Fibroblast of lung (primary cell): ENCODE measurements around the gene ESPN. TPM values are rescaled to one million over a fixed set of nuclear protein-coding genes. Genes with fewer than 3 reads are reported as not detected.

Experiments used
- DNase-seq, 2 donors: peaks; one replicate each; pipeline versions ENCODE4 v3.0.0 to v3.0.0-alpha.2; 2010; ENCODE audit warnings: low read depth in 2 of 2
- H2AFZ ChIP-seq: 2 replicates; pipeline ENCODE4 v1.5.1; 2012; ENCODE audit warnings: low read length, control low read depth, inconsistent platforms
- H3K27ac ChIP-seq: 2 replicates; pipeline ENCODE4 v1.5.1; 2011; ENCODE audit warnings: low read length, control low read depth; ENCODE audit not compliant: insufficient read depth
- H3K27me3 ChIP-seq: 2 replicates; pipeline ENCODE4 v1.5.1; 2011; ENCODE audit warnings: mild to moderate bottlenecking, low read length; ENCODE audit not compliant: control insufficient read depth, insufficient read depth
- H3K36me3 ChIP-seq: 2 replicates; pipeline ENCODE4 v1.5.1; 2011; ENCODE audit warnings: low read length; ENCODE audit not compliant: control insufficient read depth, insufficient read depth
- H3K4me1 ChIP-seq: 2 replicates; pipeline ENCODE4 v1.5.1; 2011; ENCODE audit warnings: low read length; ENCODE audit not compliant: control insufficient read depth, insufficient read depth; ENCODE audit errors: extremely low read depth
- H3K4me2 ChIP-seq: 2 replicates; pipeline ENCODE4 v1.5.1; 2011; ENCODE audit warnings: low read length, control low read depth; ENCODE audit not compliant: insufficient read depth; ENCODE audit errors: extremely low read depth
- H3K4me3 ChIP-seq, 4 experiments: fragments of 200-600 bp in 1 of 4; sonication (generic) in 1 of 4; replicated peaks in 1 of 4; 2 replicates each; pipeline ENCODE4 v1.5.1; 2011 to 2016; ENCODE audit warnings: low read length in 4 of 4, low read depth in 3 of 4, mild to moderate bottlenecking in 3 of 4, control low read depth in 2 of 4, inconsistent platforms in 1 of 4, mixed read lengths in 1 of 4; ENCODE audit not compliant: insufficient read depth in 1 of 4; ENCODE audit errors: control extremely low read depth in 1 of 4
- H3K79me2 ChIP-seq: 2 replicates; pipeline ENCODE4 v1.5.1; 2012; ENCODE audit warnings: mild to moderate bottlenecking, low read length, inconsistent platforms; ENCODE audit not compliant: control insufficient read depth, insufficient read depth
- H3K9ac ChIP-seq: 2 replicates; pipeline ENCODE4 v1.5.1; 2011; ENCODE audit warnings: mild to moderate bottlenecking, low read length, control low read depth; ENCODE audit not compliant: insufficient read depth
- H3K9me3 ChIP-seq: 2 replicates; pipeline ENCODE4 v1.5.1; 2012; ENCODE audit warnings: low read depth, low read length; ENCODE audit not compliant: control insufficient read depth, insufficient read depth
- H4K20me1 ChIP-seq: 2 replicates; pipeline ENCODE4 v1.5.1; 2011; ENCODE audit warnings: low read length; ENCODE audit not compliant: control insufficient read depth, insufficient read depth; ENCODE audit errors: extremely low read depth
- CTCF ChIP-seq, 2 donors: IDR thresholded peaks in 1 of 2; conservative IDR thresholded peaks in 1 of 2; 1 replicate in 1 of 2; 2 replicates in 1 of 2; pipeline ENCODE4 v1.5.1; 2011 to 2012; ENCODE audit warnings: low read length in 2 of 2, control low read depth in 1 of 2, inconsistent platforms in 1 of 2, low read depth in 1 of 2, mild to moderate bottlenecking in 1 of 2
- EZH2 ChIP-seq: IDR thresholded peaks from 2 replicates; pipeline ENCODE4 v1.5.1; 2012; ENCODE audit warnings: low read length, control low read depth, mild to moderate bottlenecking; ENCODE audit errors: missing control alignments
- polyA plus RNA-seq, 2 donors: library from polyadenylated mRNA; depleted of rRNA in 1 of 2; stranded (reverse) in 1 of 2; unstranded in 1 of 2; fragments of >200 nt; gene quantifications; 2 replicates each; pipeline ENCODE4 v1.2.1, GENCODE V29; 2011 to 2012; ENCODE audit warnings: missing spikeins in 1 of 2
- total RNA-seq: library from RNA; depleted of rRNA; stranded (reverse); fragments of >200 nt; gene quantifications from 2 replicates; pipeline ENCODE4 v1.2.1, GENCODE V29; 2014

ESPN gene
- total and polyA plus RNA-seq, 2 donors (not counting 1 experiment from before 2014, with no cell fraction given): not detected

- DNase-seq: no peak
- no peak for TF ChIP-seq CTCF (conservative IDR thresholded peaks at IDR 0.05 in 1 of 2, IDR thresholded peaks at IDR 0.05 in 1 of 2; ENCODE audit: low read depth in 1 of 2, low read length in 2 of 2)
- TF ChIP-seq EZH2: no peak
- Histone ChIP-seq H3K4me3 (no peak overlapping the region), H2AFZ (no peak overlapping the region), H4K20me1 (no peaks in the 10 kb centered on the region), H3K9ac (no peak overlapping the region), H3K4me1 (no peaks in the 10 kb centered on the region), H3K27ac (no peak overlapping the region), H3K9me3 (no peaks in the 10 kb centered on the region), H3K36me3 (no peaks in the 10 kb centered on the region), H3K4me2 (no peak overlapping the region), H3K79me2 (no peaks in the 10 kb centered on the region), H3K27me3 (peaks cover 13% of the 10 kb centered on the region)
These were observed 36.5 kb downstream of the ESPN start for GRCh38 chr1:6461051-6461530.

- H3K27me3 ChIP-seq: peaks cover 13% of the 10 kb centered on the region
- H3K27ac ChIP-seq: no peak overlapping the region
- H3K79me2 ChIP-seq: no peaks in the 10 kb centered on the region
- no peak for DNase-seq
- no peaks in the 10 kb centered on the region for H3K9me3 ChIP-seq
- no peak overlapping the region for H3K4me3 ChIP-seq
- no peak for TF ChIP-seq CTCF (conservative IDR thresholded peaks at IDR 0.05 in 1 of 2, IDR thresholded peaks at IDR 0.05 in 1 of 2; ENCODE audit: low read depth in 1 of 2, low read length in 2 of 2)
- H4K20me1 ChIP-seq: no peaks in the 10 kb centered on the region
- no peaks in the 10 kb centered on the region for H3K36me3 ChIP-seq
- no peak overlapping the region for H2AFZ ChIP-seq
- no peaks in the 10 kb centered on the region for H3K4me1 ChIP-seq
- no peak overlapping the region for H3K9ac ChIP-seq
- no peak overlapping the region for H3K4me2 ChIP-seq
These were observed 37.2 kb downstream of the ESPN start for GRCh38 chr1:6461538-6462411.

GRCh38 chr1:6462412-6463119 lies 38.0 kb downstream of the ESPN start:
- Histone ChIP-seq H3K9me3 (no peaks in the 10 kb centered on the region), H3K4me1 (no peaks in the 10 kb centered on the region), H3K36me3 (no peaks in the 10 kb centered on the region), H3K4me3 (no peak overlapping the region), H2AFZ (no peak overlapping the region), H3K4me2 (no peak overlapping the region), H3K9ac (no peak overlapping the region), H3K79me2 (no peaks in the 10 kb centered on the region), H3K27ac (no peak overlapping the region), H4K20me1 (no peaks in the 10 kb centered on the region), H3K27me3 (peaks cover 13% of the 10 kb centered on the region)
- no peak for DNase-seq
- no peak for TF ChIP-seq CTCF (conservative IDR thresholded peaks at IDR 0.05 in 1 of 2, IDR thresholded peaks at IDR 0.05 in 1 of 2; ENCODE audit: low read depth in 1 of 2, low read length in 2 of 2)
- TF ChIP-seq EZH2: no peak
